ENCODE results near the gene NELFB. TPM values are rescaled to one million over a fixed set of nuclear protein-coding genes. Genes with fewer than 3 reads are reported as not detected.
A peak's percentile ranks its signal among the peaks of the same experiment; 100 is the strongest.

The NELFB gene
- total and polyA plus RNA-seq, 2 donors (not counting 1 experiment from before 2014, with no cell fraction given) = 53.7 to 55.8 TPM

GRCh38 chr9:137319739-137320551, 64.8 kb downstream of the NELFB start:
- H3K79me2 ChIP-seq (ENCODE audit: control insufficient read depth, insufficient read depth, low read length) = no peaks in the 10 kb centered on the region
- ChIA-PET POLR2A (interaction anchor here (1.0 to 1.8 kb wide), 3 partner anchors 16 to 228 kb away, joined by 4 to 6 read pairs (median 6); partner anchors contain the start of gene NRARP), CTCF (interaction anchor here (0.9 to 2.8 kb wide), 5 partner anchors 14 to 139 kb away, joined by 3 to 25 read pairs (median 4); partner anchors contain the start of genes NRARP and NSMF)
- no peak for TF ChIP-seq CTCF (IDR thresholded peaks at IDR 0.05)
- TF ChIP-seq EZH2 (IDR thresholded peaks at IDR 0.05; ENCODE audit: borderline replicate concordance, insufficient read depth, low read depth, low read length, poor library complexity, severe bottlenecking) = no peak
- peak overlapping the region; percentile 71 for H2AFZ ChIP-seq (ENCODE audit: insufficient read depth, low read depth, low read length, poor library complexity, severe bottlenecking)
- H3K27ac ChIP-seq (ENCODE audit: low read length in 2 of 2) = peak overlapping the region; percentile 60 to 69
- DNase-seq (peak; percentile 15), ATAC-seq (ENCODE audit: low read depth) (no peak)
- H4K20me1 ChIP-seq (ENCODE audit: control insufficient read depth, insufficient read depth, low read length, poor library complexity, severe bottlenecking) = no peaks in the 10 kb centered on the region
- H3K27ac Mint-ChIP-seq = peak overlapping the region; percentile 37
- no peaks in the 10 kb centered on the region for H3K9me3 Mint-ChIP-seq (ENCODE audit: insufficient read depth)
- intact Hi-C loops (cut with micrococcal nuclease) = loop anchor here (1.0 kb wide), 1 partner anchor 44 kb away; no protein-coding TSS in a partner anchor
- peak overlapping the region; percentile 98 for H3K4me2 ChIP-seq (replicated peaks; ENCODE audit: low read depth, low read length, poor library complexity, severe bottlenecking)
- peak overlapping the region; percentile 62 for H3K9ac ChIP-seq (ENCODE audit: low read length)
- peak overlapping the region in 1 of 5 experiments; percentile 67 for H3K4me3 ChIP-seq (ENCODE audit: control extremely low read depth in 1 of 5, extremely low read depth in 1 of 5, insufficient read depth in 1 of 5, low read depth in 2 of 5, low read length in 4 of 5)
- H3K9me3 ChIP-seq (ENCODE audit: control extremely low read depth in 1 of 3, control insufficient read depth in 2 of 3, insufficient read depth in 1 of 3, low read length in 2 of 3) = peaks cover 0 to 10% (median 0%) of the 10 kb centered on the region in 3 donors
- WGBS (ENCODE audit: insufficient coverage) = 81% methylated on average over 22 of the region's 22 CpGs
- H3K27me3 ChIP-seq (replicated peaks in 1 of 4; ENCODE audit: control extremely low read depth in 1 of 4, control insufficient read depth in 3 of 4, insufficient read depth in 4 of 4, low read length in 3 of 4) = peaks cover 0 to 11% (median 4%) of the 10 kb centered on the region in 4 experiments
- H3K4me1 ChIP-seq (ENCODE audit: control insufficient read depth in 2 of 2, insufficient read depth in 2 of 2, low read length in 2 of 2) = peaks cover 25 to 35% of the 10 kb centered on the region in 2 donors
- H3K27me3 Mint-ChIP-seq = no peaks in the 10 kb centered on the region
- peaks cover 13% of the 10 kb centered on the region for H3K4me1 Mint-ChIP-seq
- peak overlapping the region; percentile 73 for H3K4me3 Mint-ChIP-seq
- H3K36me3 ChIP-seq (replicated peaks in 1 of 2; ENCODE audit: control extremely low read depth in 1 of 2, control insufficient read depth in 1 of 2, extremely low read depth in 1 of 2, insufficient read depth in 2 of 2, low read length in 1 of 2) = no peaks in the 10 kb centered on the region

Data from B cell (primary cell).